ENCODE measurements around the gene NTNG1. TPM values are rescaled to one million over a fixed set of nuclear protein-coding genes. Genes with fewer than 3 reads are reported as not detected.

The NTNG1 gene
- total RNA-seq, 1 donor, result 20.9 TPM

DNA sequence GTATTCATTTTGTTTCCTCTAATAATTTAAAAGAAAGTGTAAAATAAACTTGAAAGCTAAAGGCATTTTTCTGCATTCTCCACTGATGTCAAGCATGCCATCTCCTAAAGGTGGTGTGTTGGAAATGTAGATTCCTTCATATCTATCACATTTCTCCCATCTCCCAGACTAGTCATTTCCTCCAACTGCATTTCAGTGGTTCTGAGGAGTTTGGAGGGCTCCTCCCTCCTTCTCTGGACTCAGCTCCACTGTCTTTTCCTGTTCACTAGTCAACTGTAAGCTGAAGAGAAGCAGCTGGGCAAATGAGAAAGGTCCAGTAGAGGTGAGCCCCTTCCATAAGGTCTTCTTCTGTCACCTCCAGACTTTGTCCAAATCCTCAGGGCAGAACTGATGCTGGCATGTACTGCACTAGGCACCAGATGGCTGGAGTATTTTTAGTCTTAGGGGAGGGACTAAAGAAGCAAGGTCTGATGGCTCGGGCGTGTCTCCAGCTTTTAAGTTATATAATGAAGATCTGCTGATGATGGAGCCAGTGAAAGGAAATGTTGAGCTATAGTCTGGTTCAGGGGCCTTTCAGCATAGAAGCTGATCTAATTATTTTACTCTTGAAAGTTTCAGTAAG lies 186.1 kb downstream of the NTNG1 start:
- H3K4me3 ChIP-seq (ENCODE audit: low read depth, low read length), result no peak overlapping the region
- TF ChIP-seq, protein P1, sequence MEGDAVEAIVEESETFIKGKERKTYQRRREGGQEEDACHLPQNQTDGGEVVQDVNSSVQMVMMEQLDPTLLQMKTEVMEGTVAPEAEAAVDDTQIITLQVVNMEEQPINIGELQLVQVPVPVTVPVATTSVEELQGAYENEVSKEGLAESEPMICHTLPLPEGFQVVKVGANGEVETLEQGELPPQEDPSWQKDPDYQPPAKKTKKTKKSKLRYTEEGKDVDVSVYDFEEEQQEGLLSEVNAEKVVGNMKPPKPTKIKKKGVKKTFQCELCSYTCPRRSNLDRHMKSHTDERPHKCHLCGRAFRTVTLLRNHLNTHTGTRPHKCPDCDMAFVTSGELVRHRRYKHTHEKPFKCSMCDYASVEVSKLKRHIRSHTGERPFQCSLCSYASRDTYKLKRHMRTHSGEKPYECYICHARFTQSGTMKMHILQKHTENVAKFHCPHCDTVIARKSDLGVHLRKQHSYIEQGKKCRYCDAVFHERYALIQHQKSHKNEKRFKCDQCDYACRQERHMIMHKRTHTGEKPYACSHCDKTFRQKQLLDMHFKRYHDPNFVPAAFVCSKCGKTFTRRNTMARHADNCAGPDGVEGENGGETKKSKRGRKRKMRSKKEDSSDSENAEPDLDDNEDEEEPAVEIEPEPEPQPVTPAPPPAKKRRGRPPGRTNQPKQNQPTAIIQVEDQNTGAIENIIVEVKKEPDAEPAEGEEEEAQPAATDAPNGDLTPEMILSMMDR (IDR thresholded peaks at IDR 0.05; ENCODE audit: insufficient read depth, low read length), result no peak
- DNase-seq (ENCODE audit: low read depth), result peak; percentile 30

DNA sequence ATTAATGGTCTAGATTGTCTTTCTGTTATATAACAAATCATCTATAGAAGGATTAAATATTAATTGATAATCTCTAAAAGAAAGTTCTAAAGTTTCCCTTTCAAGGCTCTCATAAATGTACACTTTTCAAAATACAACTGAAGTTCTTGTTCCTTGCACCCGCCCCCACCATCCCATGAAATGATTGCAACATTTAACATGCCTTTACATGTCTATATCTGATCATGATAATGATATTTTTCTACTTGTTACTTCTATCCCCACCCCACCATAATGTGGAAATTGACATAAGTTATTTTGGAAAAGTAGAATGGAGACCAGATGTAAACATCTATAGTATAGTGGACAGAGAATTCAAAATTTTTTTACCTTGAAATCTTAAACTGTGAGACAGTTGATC lies 186.6 kb downstream of the NTNG1 start:
- H3K4me3 ChIP-seq (ENCODE audit: low read depth, low read length), result no peak overlapping the region
- TF ChIP-seq, protein P1 (IDR thresholded peaks at IDR 0.05; ENCODE audit: insufficient read depth, low read length), result no peak
- DNase-seq (ENCODE audit: low read depth), result no peak

DNA sequence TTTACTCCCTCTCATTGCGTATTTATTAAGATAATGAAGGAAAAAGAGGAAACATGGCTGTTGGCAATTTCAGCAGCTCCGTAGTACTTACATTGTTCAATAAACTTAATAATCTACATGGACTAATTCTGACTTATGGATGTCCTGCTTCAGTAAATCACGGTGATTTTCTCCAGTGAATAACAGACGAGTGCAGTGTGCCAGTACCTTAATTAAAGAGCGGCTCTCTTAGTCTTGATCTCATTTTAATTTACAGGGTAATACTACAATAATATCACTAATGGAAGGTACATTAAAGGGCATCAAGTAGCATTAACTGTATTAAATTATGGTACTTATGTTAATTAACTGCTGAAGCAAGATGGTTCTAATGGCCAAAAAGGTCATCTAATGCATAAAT lies 187.2 kb downstream of the NTNG1 start:
- no peak for DNase-seq (ENCODE audit: low read depth)
- TF ChIP-seq, protein P1 (IDR thresholded peaks at IDR 0.05; ENCODE audit: insufficient read depth, low read length), result no peak
- H3K4me3 ChIP-seq (ENCODE audit: low read depth, low read length), result no peak overlapping the region

DNA sequence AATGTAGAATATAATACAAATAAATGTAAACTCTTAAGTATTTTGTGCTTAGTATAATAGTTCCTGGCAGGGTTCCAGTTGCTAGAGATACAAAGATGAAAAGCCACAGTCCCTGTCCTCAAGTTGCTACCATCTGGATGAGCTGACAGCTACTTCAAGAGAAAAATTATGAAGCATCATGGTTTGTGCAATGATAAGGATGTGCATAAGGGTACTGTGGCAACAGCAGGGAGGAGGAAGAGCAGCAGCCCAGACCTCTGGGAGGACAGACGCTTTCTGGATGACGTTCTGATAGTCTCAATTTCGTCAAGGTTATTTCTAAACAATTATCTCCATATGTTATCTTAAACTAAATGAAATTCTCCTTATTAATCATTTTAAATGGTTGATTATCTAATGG lies 198.9 kb downstream of the NTNG1 start:
- TF ChIP-seq, protein P1 (IDR thresholded peaks at IDR 0.05; ENCODE audit: insufficient read depth, low read length), result no peak
- no peak overlapping the region for H3K4me3 ChIP-seq (ENCODE audit: low read depth, low read length)
- no peak for DNase-seq (ENCODE audit: low read depth)

DNA sequence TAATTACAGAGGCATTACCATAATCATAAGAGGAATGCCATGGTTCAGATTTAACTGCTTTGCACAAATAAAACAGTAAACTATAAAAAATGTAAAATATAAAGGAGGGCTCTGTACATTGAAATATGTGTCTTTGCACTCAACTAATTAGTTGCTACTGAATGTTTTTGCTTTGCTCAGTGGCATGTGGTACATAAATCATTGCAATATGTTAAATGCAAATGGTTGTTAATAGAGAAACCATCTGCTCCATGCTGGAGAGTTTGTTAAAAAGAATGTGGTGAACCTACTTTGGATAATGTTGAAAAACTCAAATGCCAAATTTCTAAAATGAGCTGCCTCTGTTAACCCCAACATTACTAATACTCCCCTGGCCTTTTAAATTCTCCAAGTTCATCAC lies 201.5 kb downstream of the NTNG1 start:
- TF ChIP-seq, protein P1 (IDR thresholded peaks at IDR 0.05; ENCODE audit: insufficient read depth, low read length), result no peak
- no peak for DNase-seq (ENCODE audit: low read depth)
- no peak overlapping the region for H3K4me3 ChIP-seq (ENCODE audit: low read depth, low read length)

DNA sequence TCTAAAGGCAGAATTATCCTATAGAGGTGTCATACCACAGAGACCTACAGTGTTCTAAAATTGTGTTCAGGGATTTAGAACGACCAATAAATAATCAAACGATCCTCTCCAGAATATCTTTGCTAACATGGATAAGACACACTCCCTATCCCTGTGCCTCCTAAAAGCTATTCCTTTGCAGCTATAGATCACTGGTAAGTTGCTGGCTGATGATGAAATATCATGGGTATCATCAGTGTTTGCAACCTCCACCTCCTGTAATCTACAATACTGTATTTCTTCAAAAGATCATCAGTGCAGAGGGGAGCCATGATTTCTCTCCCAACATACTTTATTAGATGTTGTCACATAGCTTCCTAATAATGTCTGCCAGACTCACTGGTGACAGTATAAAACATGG lies 201.9 kb downstream of the NTNG1 start:
- TF ChIP-seq, protein P1 (IDR thresholded peaks at IDR 0.05; ENCODE audit: insufficient read depth, low read length), result no peak
- no peak for DNase-seq (ENCODE audit: low read depth)

DNA sequence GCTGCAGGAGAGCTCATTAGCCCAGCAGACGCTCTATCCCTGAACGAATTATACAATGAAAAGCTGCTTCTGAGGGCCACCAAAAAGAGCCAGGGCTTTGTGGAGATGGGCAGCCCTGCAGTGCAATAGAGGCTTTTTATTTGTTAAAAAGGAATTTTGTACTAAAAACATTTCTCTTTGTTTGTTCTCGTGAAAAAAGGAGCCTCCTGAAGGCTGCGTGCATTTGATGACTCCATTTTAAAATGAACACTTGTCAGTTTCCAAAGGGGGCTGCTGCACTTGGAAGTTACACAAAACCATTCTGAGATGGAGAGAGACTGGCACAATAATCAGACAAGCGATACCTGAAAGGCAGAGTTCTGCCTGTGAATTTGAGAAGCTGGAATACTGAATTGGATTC lies 202.8 kb downstream of the NTNG1 start:
- no peak overlapping the region for H3K4me3 ChIP-seq (ENCODE audit: low read depth, low read length)
- no peak for DNase-seq (ENCODE audit: low read depth)
- TF ChIP-seq, protein P1 (IDR thresholded peaks at IDR 0.05; ENCODE audit: insufficient read depth, low read length), result no peak

More for the DNA sequence above, 201.9 kb downstream of the NTNG1 start:
- no peak overlapping the region for H3K4me3 ChIP-seq (ENCODE audit: low read depth, low read length)

Data from fibroblast of the aortic adventitia (primary cell).